GM18520 (cell line): ENCODE results near the gene KIF6.

Source experiments
- ATAC-seq: cut with Tn5 transposase; IDR thresholded peaks from one replicate; pipeline ENCODE4 v1.9.1; 2021; ENCODE audit not compliant: unreplicated experiment

Gene KIF6

GRCh38 chr6:39425346-39426072, 299.7 kb downstream of the KIF6 start:
- no peak for ATAC-seq

- ATAC-seq: no peak
Measured at GRCh38 chr6:39424831-39425230, 300.4 kb downstream of the KIF6 start.

- ATAC-seq: no peak
Measured at GRCh38 chr6:39422238-39422637, 303.0 kb downstream of the KIF6 start.

GRCh38 chr6:39421383-39422225, 303.6 kb downstream of the KIF6 start:
- ATAC-seq: no peak

- no peak for ATAC-seq
Measured at GRCh38 chr6:39420300-39421265, 304.6 kb downstream of the KIF6 start.

- ATAC-seq: no peak
Measured at GRCh38 chr6:39419607-39420006, 305.6 kb downstream of the KIF6 start.

- no peak for ATAC-seq
Measured at GRCh38 chr6:39417440-39417839, 307.8 kb downstream of the KIF6 start.

GRCh38 chr6:39416728-39417127, 308.5 kb downstream of the KIF6 start:
- ATAC-seq: no peak

- no peak for ATAC-seq
Measured at GRCh38 chr6:39416026-39416425, 309.2 kb downstream of the KIF6 start.

- ATAC-seq: no peak
Measured at GRCh38 chr6:39415482-39415881, 309.7 kb downstream of the KIF6 start.

GRCh38 chr6:39411465-39411864, 313.7 kb downstream of the KIF6 start:
- no peak for ATAC-seq

- ATAC-seq: no peak
Measured at GRCh38 chr6:39411001-39411400, 314.2 kb downstream of the KIF6 start.

GRCh38 chr6:39409889-39410288, 315.3 kb downstream of the KIF6 start:
- no peak for ATAC-seq

GRCh38 chr6:39407446-39407993, 317.7 kb downstream of the KIF6 start:
- ATAC-seq: peak; percentile 57

GRCh38 chr6:39404312-39404711, 320.9 kb downstream of the KIF6 start:
- no peak for ATAC-seq

GRCh38 chr6:39403304-39403703, 321.9 kb downstream of the KIF6 start:
- ATAC-seq: no peak

- no peak for ATAC-seq
Measured at GRCh38 chr6:39402239-39402751, 322.9 kb downstream of the KIF6 start.

- ATAC-seq: no peak
Measured at GRCh38 chr6:39401376-39401775, 323.8 kb downstream of the KIF6 start.

GRCh38 chr6:39400026-39400425, 325.2 kb downstream of the KIF6 start:
- no peak for ATAC-seq

GRCh38 chr6:39396854-39397253, 328.4 kb downstream of the KIF6 start:
- ATAC-seq: no peak

GRCh38 chr6:39393075-39393474, 332.1 kb downstream of the KIF6 start:
- ATAC-seq: no peak
